Fibroblast of the aortic adventitia (primary cell): ENCODE results near the gene OCEL1. TPM values are rescaled to one million over a fixed set of nuclear protein-coding genes. Genes with fewer than 3 reads are reported as not detected.
A peak's percentile ranks its signal among the peaks of the same experiment; 100 is the strongest.

Source experiments
- DNase-seq: peaks from one replicate; pipeline ENCODE4 v3.0.0-alpha.2; 2010; ENCODE audit warnings: low read depth
- H3K4me3 ChIP-seq: 2 replicates; pipeline ENCODE4 v1.5.1; 2011; ENCODE audit warnings: low read depth, mild to moderate bottlenecking, control low read depth, low read length, moderate library complexity
- CTCF ChIP-seq: IDR thresholded peaks from 2 replicates; pipeline ENCODE4 v1.5.1; 2011; ENCODE audit warnings: mild to moderate bottlenecking, low read length, control low read depth, inconsistent platforms; ENCODE audit not compliant: insufficient read depth
- total RNA-seq: library from RNA; depleted of rRNA; stranded (reverse); fragments of >200 nt; gene quantifications from 2 replicates; pipeline ENCODE4 v1.2.3, GENCODE V29; 2012; ENCODE audit warnings: low replicate concordance

The OCEL1 gene
- total RNA-seq, 1 donor: 3.9 TPM

GRCh38 chr19:17216058-17216670 lies 9.9 kb upstream of the OCEL1 start:
- peak overlapping the region; percentile 77 for H3K4me3 ChIP-seq
- no peak for TF ChIP-seq CTCF
- no peak for DNase-seq

GRCh38 chr19:17219286-17219685 lies 6.7 kb upstream of the OCEL1 start:
- DNase-seq: no peak
- no peak for TF ChIP-seq CTCF
- no peak overlapping the region for H3K4me3 ChIP-seq

- H3K4me3 ChIP-seq: no peak overlapping the region
- peak; percentile 88 for DNase-seq
- no peak for TF ChIP-seq CTCF
Measured at GRCh38 chr19:17220207-17220758, 5.7 kb upstream of the OCEL1 start.

GRCh38 chr19:17225053-17225452 lies 973 bp upstream of the OCEL1 start:
- TF ChIP-seq CTCF: no peak
- H3K4me3 ChIP-seq: no peak overlapping the region
- DNase-seq: no peak

GRCh38 chr19:17227798-17228367 lies 1.9 kb downstream of the OCEL1 start:
- no peak for TF ChIP-seq CTCF
- no peak overlapping the region for H3K4me3 ChIP-seq
- DNase-seq: no peak

- DNase-seq: no peak
- no peak for TF ChIP-seq CTCF
- no peak overlapping the region for H3K4me3 ChIP-seq
Measured at GRCh38 chr19:17229890-17230289, 3.9 kb downstream of the OCEL1 start.
